DLD1 (cell line): Measurements from ENCODE around the gene FAM25A.
"Not testable (repeated sequence)": the region's sequence is repeated elsewhere in the genome, so short reads cannot be mapped to it uniquely, and the experiment has no call there.

Source experiments
- in situ Hi-C: cut with HindIII; loops from 2 replicates; pipeline ENCODE4 v1.10.0; 2017; ENCODE audit warnings: low sequenced_read_pairs

FAM25A gene

DNA sequence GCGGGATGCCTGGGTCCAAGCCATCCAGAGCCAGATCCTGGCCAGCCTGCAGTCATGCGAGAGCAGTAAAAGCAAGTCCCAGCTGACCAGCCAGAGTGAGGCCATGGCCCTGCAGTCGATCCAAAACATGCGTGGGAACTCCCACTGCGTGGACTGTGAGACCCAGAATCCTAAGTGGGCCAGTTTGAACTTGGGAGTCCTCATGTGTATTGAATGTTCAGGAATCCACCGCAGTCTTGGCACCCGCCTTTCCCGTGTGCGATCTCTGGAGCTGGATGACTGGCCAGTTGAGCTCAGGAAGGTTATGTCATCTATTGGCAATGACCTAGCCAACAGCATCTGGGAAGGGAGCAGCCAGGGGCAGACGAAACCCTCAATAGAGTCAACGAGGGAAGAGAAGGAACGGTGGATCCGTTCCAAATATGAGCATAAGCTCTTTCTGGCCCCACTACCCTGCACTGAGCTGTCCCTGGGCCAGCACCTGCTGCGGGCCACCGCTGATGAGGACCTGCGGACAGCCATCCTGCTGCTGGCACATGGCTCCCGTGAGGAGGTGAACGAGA, 10.9 kb upstream of the FAM25A start:
- in situ Hi-C loops = not testable (repeated sequence)

DNA sequence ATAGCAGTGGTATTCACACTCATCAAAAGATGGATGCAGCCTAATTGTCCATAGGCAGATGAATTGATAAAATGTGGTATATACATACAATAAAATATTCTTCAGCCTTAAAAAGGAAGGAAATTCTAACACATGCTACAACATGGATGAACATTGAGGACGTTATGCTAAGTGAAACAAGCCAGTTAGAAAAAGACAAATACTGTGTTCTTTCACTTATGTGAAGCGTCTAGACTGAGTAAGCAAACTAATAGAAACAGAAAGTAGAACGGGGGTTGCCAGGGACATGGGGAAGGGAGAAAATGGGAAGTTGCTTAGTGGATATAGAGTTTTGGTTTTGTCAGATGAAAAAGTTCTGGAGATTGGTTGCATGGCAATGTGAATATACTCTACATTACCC, 6.6 kb upstream of the FAM25A start:
- in situ Hi-C loops = not testable (repeated sequence)

DNA sequence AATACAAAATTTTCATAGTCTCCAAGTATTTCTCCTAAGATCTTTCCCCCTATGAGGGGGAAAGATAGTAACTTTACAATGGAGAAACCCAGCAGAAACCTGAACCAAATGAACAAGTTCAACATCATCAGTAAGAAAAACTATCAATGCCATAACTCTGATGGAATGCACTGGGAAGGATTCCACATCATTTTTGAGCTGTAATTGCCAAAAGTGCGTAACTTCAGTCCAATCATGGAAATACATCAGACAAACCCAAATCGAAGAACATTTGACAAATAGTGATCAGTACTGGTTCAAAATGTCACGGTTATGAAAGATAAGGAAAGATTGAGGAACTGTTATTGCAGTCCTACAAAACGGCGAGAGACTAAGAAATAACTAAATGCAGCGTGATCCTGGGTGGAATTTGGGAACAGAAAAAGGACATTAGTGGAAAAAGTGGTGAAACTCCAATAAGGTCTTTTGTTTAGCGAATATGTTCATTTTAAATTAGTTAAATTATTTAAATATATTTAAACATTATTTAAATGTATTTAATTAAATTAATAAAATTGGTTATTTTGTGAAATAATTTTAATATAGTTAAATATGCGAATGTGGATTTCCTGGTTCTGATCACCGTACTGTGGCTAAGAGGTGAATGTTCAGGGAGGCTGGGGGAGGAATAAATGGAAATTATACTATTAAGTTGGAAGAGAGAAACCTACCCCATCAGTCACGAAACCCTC, 4.9 kb upstream of the FAM25A start:
- in situ Hi-C loops = not testable (repeated sequence)

DNA sequence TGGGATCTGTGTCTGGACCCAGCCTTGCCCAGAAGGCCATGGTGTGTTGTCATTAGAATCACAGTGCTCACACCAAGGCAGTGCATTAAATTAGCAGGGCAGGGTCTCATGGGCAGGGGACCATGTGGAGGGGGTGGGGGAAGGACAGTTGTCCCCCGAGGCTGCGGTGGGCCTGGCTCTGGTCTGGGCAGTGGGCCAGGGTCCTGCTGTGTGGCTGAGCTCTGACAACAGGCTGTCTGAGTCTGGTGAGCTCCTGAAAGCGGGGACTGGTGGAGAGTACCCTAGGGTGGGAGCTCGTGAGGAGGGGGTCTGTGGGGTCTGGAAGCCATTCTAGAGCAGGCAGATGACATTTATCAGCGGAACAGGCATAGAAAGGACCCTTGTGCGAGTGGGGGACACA, 2.0 kb upstream of the FAM25A start:
- in situ Hi-C loops = not testable (repeated sequence)

DNA sequence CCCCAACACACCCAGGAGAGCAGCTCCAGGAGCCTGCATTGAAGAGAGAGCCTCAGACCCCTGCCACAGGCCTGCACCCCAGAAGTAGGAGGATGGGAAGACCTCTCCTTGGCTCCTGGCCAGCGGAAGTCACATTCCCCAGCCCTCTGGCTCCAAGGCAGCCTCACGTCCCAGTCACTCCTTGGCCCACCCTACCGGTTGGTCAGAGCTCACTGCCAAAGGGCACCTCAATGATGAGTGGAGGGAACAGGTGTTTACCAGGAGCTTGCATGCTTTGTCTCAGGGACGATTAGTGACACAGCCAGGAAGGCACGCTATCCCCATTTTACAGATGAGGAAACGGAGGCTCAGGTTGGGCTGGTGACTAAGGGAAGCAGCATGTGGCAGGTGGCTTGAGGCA, 1.0 kb upstream of the FAM25A start:
- in situ Hi-C loops = not testable (repeated sequence)

DNA sequence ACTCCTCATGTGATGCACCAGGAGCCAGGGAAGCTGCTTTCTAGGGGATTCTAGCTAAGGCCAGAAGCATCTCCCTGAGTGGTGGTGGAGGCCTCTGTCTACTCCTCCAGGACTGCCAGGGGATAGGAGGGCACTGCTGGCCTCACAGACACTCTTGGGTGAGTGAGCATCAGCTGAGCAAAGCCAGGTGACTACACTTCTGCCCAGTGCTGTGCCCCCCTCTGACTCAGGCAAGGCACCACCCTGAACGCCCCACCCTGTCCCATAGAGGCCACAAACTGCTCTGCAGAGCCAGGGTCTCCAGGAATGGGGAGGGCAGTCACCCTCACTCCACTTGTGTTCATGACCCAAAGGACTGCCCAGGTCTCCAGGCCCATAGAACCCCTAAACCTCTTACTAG, 590 bp upstream of the FAM25A start:
- in situ Hi-C loops = not testable (repeated sequence)

DNA sequence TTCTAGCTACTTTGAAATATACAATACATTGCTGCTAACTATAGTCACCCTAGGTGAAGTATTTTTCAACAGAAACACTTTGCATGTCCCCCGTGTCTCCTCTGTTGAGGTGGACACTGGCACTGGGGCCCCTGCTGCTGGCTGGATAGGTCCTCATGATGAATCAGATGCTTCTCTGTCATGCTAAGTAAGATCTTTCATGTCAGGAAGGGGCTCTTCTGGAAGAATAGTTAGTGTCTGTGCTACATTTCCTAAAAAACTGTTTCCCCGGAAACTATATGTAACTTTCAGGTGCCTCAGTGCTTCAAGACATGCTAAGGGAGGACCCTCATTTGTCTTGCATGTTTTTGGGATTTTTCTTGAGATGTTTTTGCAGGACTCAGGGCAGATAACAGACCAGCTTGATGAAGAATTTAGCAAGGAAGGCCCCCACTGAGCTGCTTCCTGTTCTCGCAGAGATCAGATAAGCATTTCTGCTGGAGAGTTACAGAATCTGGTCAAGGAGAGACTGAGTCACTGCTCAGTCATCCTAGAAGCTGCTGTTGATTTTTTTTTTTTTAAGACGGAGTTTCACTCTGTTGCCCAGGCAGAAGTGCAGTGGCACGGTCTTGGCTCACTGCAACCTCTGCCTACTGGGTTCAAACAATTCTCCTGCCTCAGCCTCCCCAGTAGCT, 5.3 kb downstream of the FAM25A start:
- in situ Hi-C loops = not testable (repeated sequence)

DNA sequence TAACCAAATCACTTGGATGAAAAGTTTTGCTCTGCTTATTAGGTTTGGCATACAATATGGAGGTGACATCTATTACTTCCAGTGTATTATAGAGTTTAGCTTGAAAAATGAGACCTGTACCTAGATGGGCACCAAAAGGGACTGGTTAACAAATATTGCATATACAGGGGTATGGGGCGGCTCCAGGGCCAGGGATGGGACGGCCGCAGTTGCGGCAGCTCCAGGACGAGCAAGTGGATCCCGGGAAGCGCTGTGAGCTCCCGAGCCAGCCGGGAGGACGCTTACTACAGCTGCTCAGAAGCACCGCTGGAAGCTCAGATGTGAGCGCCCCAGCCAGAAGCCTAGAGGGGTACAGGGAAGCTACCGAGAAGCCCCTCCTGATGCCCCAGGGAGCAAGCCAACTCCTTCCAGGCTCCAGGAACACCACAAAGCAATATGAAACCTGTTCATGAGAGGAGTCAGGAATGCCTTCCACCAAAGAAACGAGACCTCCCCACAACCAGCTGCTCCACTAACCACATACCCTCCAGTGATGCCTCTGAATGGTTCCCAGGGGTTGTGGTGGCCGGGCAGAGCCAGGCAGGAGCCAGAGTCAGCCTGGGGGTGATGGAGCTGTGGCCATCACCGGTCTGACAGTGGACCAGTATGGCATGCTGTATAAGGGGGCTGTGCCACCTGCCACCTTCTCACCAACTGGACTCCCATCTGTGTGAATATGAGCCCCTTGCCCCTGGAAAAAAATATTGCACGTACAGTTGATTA, 6.8 kb downstream of the FAM25A start:
- in situ Hi-C loops = not testable (repeated sequence)

DNA sequence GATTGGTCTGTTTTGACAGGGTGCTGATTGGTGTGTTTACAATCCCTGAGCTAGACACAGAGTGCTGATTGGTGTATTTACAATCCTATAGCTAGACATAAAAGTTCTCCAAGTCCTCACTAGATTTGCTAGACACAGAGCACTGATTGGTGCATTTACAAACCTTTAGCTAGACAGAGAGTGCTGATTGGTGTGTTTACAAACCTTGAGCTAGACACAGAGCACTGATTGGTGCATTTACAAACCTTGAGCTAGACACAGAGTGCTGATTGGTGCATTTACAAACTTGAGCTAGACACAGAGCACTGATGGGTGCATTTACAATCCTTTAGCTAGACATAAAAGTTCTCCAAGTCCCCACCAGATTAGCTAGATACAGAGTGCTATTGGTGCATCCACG, 10.3 kb downstream of the FAM25A start:
- in situ Hi-C loops = not testable (repeated sequence)

DNA sequence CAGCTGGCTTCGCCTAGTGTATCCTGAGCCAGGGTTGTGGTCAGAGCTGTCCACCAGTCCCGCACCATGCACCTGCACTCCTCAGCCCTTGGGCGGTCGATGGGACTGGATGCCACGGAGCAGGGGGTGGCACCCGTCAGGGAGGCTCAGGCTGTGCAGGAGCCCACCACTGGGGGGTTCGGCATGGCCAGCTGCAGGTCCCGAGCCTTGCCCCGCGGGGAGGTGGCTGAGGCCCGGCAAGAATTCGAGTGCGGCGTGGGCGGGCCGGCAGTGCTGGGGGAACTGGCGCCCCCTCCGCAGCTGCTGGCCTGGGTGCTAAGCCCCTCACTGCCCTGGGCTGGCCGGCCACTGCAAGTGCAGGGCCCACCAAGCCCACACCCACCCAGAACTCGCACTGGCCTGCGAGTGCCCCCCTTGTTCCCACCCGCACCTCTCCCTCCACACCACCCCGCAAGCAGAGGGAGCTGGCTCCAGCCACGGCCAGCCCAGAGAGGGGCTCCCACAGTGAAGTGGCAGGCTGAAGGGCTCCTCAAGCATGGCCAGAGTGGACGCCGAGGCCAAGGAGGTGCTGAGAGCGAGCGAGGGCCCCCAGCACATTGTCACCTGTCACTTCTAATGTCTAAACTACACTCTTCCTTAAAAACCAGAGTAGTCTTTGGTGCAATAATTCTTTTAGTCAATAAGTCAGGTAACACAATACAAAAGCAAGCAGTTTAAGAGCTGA, 11.0 kb downstream of the FAM25A start:
- in situ Hi-C loops = no loop called here

DNA sequence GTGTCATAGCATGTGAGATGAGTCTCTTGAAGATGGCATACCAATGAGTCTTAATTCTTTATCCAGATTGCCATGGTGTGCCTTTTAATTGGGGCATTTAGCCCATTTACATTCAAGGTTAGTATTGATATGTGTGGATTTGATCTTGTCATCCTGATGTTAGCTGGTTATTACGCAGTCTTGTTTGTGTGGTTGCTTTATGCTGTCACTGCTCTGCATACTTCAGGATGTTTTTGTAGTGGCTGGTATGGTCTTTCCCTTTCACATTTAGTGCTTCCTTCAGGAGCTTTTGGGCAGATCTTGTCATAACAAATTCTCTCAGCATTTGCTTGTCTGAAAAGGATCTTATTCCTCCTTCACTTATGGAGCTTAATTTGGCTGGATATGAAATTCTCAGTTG, 16.5 kb downstream of the FAM25A start:
- in situ Hi-C loops = no loop called here

DNA sequence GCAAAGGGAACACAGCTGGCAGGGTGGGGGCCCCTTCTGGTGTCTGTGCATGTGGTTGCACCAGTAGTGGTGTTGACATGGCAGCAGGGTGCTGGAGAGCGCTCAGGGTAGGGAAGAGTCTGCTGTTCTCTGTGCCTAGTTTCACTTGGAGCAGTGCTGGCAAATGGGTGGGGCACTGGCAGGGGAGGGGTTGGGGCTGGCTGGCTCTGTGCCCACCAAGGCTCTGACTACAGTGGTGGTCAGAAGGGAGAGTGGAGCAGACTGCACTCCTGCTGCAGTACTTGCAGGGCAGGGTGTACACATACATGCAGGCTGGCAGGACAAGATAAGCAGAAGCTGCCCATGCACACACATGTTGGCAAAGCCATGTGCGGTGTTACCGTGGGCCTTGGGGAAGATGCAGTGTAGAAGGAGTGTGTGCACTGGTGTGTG, 18.2 kb downstream of the FAM25A start:
- in situ Hi-C loops = no loop called here

DNA sequence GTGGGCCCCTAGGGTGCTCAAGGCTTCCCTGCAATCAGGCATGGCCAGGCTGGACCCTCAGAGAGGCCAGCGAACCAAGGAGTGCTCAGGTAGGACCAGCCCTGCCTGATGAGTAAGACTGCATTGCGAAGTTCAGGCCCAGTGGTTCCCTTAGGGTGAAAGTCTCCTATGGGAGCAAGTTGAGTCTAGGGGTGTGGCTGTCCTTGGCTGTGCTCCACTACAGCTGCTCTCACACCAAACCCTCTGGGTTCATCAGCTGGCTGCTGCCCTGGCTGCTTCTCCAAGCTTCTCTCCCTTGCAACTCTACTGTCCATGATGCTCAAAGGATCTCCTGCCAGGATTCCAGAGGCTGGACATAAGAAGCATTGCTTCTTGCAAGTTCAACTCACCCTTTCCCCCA, 18.7 kb downstream of the FAM25A start:
- in situ Hi-C loops = no loop called here

DNA sequence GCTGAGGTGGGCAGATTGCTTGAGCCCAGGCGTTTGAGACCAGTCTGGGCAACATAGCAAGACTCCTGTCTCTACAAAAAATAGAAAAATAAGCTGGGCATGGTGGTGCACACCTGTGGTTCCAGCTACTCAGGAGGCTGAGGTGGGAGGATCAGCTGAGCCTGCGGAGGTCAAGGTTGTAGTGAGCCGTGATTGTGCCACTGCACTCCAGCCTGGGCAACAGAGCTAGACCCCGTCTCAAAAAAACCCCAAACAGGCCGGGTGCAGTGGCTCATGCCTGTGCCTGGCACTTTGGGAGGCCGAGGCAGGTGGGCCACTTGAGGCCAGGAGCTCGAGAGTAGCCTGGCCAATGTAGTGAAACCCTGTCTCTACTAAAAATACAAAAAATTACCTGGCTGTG, 23.5 kb downstream of the FAM25A start:
- in situ Hi-C loops = not testable (repeated sequence)

DNA sequence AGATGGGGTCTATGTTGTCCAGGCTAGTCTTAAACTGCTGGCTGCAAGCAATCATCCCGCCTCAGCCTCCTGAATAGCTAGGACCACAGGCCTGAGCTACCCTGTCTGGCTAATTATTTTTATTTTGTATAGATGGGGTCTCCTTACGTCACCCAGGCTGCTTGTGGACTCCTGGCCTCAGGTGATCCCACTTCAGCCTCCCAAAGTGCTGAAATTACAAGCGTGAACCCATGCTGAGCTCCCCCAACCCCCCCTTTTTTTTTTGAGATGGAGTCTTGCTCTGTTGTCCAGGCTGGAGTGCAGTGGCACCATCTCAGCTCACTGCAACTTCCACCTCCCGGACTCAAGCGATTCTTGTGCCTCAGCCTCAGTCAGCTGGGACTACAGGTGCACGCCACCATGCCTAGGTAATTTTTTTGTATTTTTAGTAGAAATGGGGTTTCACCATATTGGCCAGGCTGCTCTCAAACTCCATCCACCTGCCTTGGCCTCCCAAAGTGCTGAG, 25.4 kb downstream of the FAM25A start:
- in situ Hi-C loops = no loop called here

DNA sequence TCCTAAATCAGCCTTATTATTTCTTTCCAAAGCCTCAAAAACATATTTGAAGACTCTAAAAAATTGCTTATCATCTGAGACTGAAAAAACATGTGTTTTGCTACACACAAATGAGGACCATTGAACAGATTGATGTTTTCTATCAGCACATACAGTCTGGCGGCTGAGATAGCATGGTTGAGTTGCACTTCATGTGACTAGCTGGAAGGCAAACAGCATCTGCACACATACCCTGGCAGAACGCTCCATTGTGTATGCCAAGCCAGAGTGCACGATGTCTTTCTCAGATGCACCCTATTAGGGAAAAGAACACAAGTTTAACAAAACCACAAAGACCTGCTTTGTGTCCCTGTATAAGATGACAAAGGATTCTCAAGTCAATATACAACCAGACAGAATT, 33.0 kb downstream of the FAM25A start:
- in situ Hi-C loops = no loop called here

DNA sequence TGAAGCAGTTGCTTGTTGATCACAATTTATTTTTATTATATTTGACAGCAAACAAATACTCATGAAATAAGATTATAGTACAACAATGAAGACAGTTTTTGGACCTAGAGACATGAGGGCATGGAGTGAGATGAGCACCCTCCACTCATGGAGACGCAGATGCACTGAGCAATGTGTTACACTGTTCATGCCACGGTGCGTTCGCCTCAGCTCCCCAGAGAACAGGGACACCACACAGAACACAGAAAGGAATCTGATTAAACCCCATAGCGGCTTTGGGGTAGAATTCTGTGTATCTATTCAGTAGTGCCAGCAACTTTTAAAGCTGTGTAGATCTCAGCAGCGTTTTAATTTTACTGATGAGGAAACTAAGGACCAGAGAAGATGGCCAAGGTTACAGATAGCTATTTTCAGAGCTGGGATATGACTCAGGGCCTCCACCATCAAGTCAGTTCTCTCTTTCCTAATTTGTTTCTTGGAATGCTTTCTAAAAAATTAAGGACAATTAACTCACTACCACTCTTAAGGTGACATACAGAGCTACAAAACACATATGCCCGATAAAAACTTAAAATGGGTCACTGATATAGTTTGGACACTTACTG, 33.6 kb downstream of the FAM25A start:
- in situ Hi-C loops = no loop called here

DNA sequence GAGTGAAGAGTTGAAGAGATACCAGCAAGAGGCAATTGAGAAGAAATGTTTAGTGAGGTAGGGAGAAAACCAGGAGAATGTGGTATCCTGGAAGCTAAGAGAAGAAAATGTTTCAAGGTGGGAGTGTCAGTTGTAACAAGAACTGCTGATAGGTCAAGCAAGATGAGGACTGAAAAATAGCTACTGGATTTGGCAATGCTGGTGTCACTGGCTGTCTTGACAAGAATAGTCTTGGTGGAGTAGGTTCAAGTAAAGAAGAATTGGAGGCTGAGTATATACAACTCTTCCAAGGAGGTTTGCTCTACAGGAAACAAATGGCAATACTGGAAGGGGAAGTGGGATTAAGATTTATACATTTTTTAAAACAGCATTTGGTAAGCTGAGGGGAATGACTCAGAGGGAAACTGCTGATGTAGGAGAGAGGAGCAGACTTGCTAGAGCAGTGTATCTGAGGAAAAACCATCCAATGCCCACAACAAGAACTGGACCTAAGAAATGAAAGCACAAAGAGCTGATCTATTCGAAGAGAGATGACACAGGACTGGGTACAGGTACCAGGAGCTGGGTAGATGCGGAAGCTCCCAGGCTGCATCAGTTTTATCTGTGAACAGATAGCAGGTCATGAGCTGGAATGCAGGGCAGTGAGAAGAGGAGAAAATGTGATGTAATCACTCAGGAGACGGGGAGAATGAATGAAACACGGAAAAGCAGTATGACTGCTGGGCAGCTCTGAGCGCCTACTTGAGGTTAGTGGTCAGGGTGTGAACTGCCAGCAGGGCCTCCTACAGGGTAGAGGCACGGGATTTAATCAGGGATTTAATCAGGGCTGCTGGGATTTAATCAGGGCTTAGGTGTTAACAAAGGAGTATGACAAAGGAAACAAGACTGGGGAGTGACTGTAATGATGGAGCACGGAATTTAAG, 34.5 kb downstream of the FAM25A start:
- in situ Hi-C loops = no loop called here

DNA sequence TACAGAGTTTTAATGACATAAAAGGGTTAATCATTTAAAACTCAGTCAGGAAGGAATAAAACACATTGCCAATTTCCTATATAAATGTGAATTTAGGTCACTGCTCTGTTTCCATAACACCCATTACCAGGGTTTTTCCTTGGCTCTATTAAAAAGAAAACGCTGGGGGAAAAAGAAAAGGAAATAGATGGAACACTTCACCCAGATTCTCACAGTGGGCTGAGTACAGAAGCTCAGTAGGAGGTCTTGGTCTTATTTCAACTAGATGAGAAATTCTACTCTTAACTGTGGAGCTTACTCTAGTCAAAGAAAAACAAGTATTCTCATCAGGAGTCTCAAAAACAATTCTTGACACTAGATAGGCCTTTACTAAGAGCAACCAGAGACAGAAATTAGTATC, 38.1 kb downstream of the FAM25A start:
- in situ Hi-C loops = no loop called here
